ENCODE measurements around the gene IL10RA.

Gene IL10RA

DNA sequence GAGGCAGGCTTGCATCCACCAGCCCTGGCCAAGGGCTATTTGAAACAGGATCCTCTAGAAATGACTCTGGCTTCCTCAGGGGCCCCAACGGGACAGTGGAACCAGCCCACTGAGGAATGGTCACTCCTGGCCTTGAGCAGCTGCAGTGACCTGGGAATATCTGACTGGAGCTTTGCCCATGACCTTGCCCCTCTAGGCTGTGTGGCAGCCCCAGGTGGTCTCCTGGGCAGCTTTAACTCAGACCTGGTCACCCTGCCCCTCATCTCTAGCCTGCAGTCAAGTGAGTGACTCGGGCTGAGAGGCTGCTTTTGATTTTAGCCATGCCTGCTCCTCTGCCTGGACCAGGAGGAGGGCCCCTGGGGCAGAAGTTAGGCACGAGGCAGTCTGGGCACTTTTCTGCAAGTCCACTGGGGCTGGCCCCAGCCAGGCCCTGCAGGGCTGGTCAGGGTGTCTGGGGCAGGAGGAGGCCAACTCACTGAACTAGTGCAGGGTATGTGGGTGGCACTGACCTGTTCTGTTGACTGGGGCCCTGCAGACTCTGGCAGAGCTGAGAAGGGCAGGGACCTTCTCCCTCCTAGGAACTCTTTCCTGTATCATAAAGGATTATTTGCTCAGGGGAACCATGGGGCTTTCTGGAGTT is 13.3 kb downstream of the IL10RA start:
- TF ChIP-seq EZH2 (IDR thresholded peaks at IDR 0.05; ENCODE audit: borderline replicate concordance, low read length) (no peak), CTCF (IDR thresholded peaks at IDR 0.05; ENCODE audit: low read length) (no peak)
- H3K4me2 ChIP-seq (ENCODE audit: low read length): no peak overlapping the region
- H3K9me3 ChIP-seq (ENCODE audit: low read length): no peaks in the 10 kb centered on the region
- no peaks in the 10 kb centered on the region for H3K79me2 ChIP-seq (ENCODE audit: insufficient read depth, low read length)
- H3K4me1 ChIP-seq (ENCODE audit: insufficient read depth, low read length, severe bottlenecking): peaks cover 11% of the 10 kb centered on the region
- H3F3A ChIP-seq (ENCODE audit: insufficient read depth, low read length): no peaks in the 10 kb centered on the region
- no peaks in the 10 kb centered on the region for H4K20me1 ChIP-seq (ENCODE audit: insufficient read depth, low read length)
- no peak overlapping the region for H3K27ac ChIP-seq (ENCODE audit: low read depth, low read length, poor library complexity, severe bottlenecking)
- no peak overlapping the region for H3K4me3 ChIP-seq (ENCODE audit: low read depth, low read length, poor library complexity, severe bottlenecking)
- H2AFZ ChIP-seq (ENCODE audit: low read length): no peak overlapping the region
- no peaks in the 10 kb centered on the region for H3K27me3 ChIP-seq (ENCODE audit: insufficient read depth, low read length)
- no peaks in the 10 kb centered on the region for H3K9me2 ChIP-seq (ENCODE audit: low read depth, low read length)
- H3K9ac ChIP-seq (ENCODE audit: low read length): no peak overlapping the region
- no peaks in the 10 kb centered on the region for H3K36me3 ChIP-seq (ENCODE audit: insufficient read depth, low read length)

DNA sequence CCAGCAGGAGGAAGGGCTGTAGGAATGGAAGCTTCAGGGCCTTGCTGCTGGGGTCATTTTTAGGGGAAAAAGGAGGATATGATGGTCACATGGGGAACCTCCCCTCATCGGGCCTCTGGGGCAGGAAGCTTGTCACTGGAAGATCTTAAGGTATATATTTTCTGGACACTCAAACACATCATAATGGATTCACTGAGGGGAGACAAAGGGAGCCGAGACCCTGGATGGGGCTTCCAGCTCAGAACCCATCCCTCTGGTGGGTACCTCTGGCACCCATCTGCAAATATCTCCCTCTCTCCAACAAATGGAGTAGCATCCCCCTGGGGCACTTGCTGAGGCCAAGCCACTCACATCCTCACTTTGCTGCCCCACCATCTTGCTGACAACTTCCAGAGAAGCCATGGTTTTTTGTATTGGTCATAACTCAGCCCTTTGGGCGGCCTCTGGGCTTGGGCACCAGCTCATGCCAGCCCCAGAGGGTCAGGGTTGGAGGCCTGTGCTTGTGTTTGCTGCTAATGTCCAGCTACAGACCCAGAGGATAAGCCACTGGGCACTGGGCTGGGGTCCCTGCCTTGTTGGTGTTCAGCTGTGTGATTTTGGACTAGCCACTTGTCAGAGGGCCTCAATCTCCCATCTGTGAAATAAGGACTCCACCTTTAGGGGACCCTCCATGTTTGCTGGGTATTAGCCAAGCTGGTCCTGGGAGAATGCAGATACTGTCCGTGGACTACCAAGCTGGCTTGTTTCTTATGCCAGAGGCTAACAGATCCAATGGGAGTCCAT is 14.1 kb downstream of the IL10RA start:
- H3K27me3 ChIP-seq (ENCODE audit: insufficient read depth, low read length): no peaks in the 10 kb centered on the region
- no peak for TF ChIP-seq EZH2 (IDR thresholded peaks at IDR 0.05; ENCODE audit: borderline replicate concordance, low read length)
- no peak for TF ChIP-seq CTCF (IDR thresholded peaks at IDR 0.05; ENCODE audit: low read length)
- no peaks in the 10 kb centered on the region for H3K9me2 ChIP-seq (ENCODE audit: low read depth, low read length)
- no peaks in the 10 kb centered on the region for H3F3A ChIP-seq (ENCODE audit: insufficient read depth, low read length)
- no peaks in the 10 kb centered on the region for H3K79me2 ChIP-seq (ENCODE audit: insufficient read depth, low read length)
- H3K4me1 ChIP-seq (ENCODE audit: insufficient read depth, low read length, severe bottlenecking): peaks cover 11% of the 10 kb centered on the region
- no peaks in the 10 kb centered on the region for H4K20me1 ChIP-seq (ENCODE audit: insufficient read depth, low read length)
- no peak overlapping the region for H3K4me3 ChIP-seq (ENCODE audit: low read depth, low read length, poor library complexity, severe bottlenecking)
- no peaks in the 10 kb centered on the region for H3K9me3 ChIP-seq (ENCODE audit: low read length)
- no peak overlapping the region for H2AFZ ChIP-seq (ENCODE audit: low read length)
- no peak overlapping the region for H3K4me2 ChIP-seq (ENCODE audit: low read length)
- no peak overlapping the region for H3K27ac ChIP-seq (ENCODE audit: low read depth, low read length, poor library complexity, severe bottlenecking)
- no peak overlapping the region for H3K9ac ChIP-seq (ENCODE audit: low read length)
- no peaks in the 10 kb centered on the region for H3K36me3 ChIP-seq (ENCODE audit: insufficient read depth, low read length)

- Histone ChIP-seq H3K36me3 (ENCODE audit: insufficient read depth, low read length) (no peaks in the 10 kb centered on the region), H2AFZ (ENCODE audit: low read length) (no peak overlapping the region), H3K9me3 (ENCODE audit: low read length) (no peaks in the 10 kb centered on the region), H3K27ac (ENCODE audit: low read depth, low read length, poor library complexity, severe bottlenecking) (no peak overlapping the region), H3K4me1 (ENCODE audit: insufficient read depth, low read length, severe bottlenecking) (peaks cover 14% of the 10 kb centered on the region), H3K9me2 (ENCODE audit: low read depth, low read length) (no peaks in the 10 kb centered on the region), H3K27me3 (ENCODE audit: insufficient read depth, low read length) (no peaks in the 10 kb centered on the region), H4K20me1 (ENCODE audit: insufficient read depth, low read length) (no peaks in the 10 kb centered on the region), H3K4me2 (ENCODE audit: low read length) (no peak overlapping the region), H3F3A (ENCODE audit: insufficient read depth, low read length) (no peaks in the 10 kb centered on the region), H3K9ac (ENCODE audit: low read length) (no peak overlapping the region), H3K79me2 (ENCODE audit: insufficient read depth, low read length) (no peaks in the 10 kb centered on the region), H3K4me3 (ENCODE audit: low read depth, low read length, poor library complexity, severe bottlenecking) (no peak overlapping the region)
- TF ChIP-seq EZH2 (IDR thresholded peaks at IDR 0.05; ENCODE audit: borderline replicate concordance, low read length) (no peak), CTCF (IDR thresholded peaks at IDR 0.05; ENCODE audit: low read length) (no peak)
Measured at GRCh38 chr11:118000850-118001228, 14.6 kb downstream of the IL10RA start.
